Stimulated activated CD8-positive, alpha-beta memory T cell treated with anti-CD3 and anti-CD28 coated beads, Interleukin-15, amount 100 ng/mL, for 48 hours (primary cell): ENCODE results near the gene EIF4EBP2.

Source experiments
- DNase-seq, 2 donors: peaks; one replicate each; pipeline ENCODE4 v3.0.0-alpha.2; 2020; ENCODE audit warnings: low read depth in 2 of 2

Gene EIF4EBP2

DNA sequence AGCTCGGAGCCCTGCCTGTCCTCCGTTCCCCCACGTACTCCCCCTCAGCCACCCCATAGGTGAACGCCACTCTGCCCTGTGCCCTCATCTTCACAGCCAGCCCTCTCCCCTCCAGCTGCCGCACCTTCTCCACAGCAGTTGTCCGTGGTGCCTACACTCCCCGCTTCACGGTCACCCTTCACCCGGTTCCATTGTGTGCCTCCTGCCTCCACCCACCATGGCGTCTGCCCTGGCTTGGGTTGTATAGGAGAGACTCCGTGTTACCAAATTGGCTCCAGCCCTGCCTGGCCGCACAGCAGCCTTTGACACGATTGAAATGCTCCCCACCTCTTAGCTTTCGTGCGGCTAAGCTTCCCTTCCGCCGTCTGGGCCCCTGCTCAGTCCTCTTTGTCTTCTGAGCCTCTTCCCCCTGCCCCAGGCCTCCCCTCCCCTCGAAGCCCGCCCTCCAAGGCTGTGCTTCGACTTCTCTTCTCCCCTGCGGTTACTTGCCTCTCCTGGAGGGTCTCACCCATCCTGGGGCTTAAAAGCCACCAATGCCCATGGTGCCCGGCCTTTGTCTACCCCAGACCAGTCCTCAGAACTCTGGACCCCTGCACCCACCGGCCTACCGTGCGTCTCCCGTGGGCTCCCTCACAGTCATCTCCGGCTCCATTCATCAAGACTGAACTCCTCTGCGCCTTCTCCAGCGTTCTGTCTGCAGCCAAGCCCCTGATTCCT, 56.0 kb downstream of the EIF4EBP2 start:
- no peak for DNase-seq

DNA sequence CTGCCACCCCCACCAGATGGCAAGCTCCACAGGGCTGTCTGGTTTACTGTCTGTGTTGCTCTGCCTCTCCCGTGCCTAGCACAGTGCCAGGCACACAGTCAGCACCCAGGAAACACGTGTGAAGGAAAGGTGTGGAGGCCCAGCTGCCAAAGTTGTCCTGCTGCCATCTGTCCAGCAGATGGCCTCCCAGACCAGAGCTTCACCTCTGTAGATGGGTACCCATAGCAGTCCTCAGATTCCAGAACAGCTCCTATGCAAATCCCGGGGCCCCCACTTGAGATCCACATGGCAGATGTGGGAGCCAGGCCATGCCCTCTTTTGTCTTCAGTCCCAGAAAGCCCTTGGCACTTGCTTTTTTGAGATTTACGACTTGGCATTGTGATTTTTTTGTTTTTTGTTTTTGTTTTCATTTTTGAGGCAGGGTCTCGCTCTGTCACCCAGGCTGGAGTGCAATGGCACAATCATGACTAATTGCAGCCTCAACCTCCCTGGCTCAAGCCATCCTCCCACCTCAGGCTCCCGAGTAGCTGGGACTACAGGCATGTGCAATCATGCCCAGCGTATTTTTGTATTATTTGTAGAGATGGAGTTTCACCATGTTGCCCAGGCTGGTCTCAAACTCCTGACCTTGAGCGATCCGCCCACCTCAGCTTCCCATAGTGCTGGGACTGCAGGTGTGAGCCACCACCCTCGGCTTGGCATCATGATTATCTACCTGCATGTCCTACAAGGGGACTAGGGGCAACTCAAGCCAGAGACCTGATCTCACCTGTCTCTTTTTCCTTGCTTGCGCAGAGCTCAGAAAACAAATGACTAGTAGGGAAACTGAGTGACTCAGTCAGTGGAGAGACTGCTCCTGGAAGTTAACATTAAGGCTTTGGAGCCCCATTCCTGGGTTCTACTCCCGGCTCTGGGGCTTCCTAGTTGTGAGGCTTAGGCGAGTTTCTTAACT, 57.7 kb downstream of the EIF4EBP2 start:
- DNase-seq: no peak

DNA sequence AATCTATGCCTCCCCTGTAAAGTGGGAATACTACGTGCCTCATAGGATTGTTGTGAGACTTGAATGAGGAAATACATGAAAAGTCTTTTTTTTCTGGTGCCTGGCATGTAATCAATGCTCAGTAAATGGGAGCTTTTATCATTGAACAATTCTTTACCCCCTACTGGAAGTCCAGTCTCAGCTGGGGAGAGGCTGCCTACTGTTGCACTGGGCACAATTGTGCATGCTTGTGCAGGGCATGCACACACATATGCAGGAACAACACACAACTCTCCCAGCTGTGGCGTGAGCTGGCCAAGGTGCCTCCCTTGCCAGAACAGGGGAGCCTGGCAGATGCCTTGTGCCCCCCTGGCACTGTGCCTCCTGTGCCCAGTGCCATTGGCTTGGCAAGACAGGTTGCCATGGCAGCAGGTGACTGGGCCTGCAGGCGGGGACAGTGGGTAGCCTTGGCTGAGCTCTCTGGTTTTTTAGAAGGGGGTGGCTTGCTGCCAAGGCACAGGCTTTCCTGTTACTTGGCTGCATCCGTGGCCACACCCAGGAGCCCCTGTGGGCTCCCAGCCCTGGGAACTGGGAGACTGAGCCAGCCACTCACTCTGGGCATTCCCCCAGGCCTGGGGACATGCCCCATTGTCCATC, 58.5 kb downstream of the EIF4EBP2 start:
- no peak for DNase-seq

- no peak for DNase-seq
Observed at GRCh38 chr10:70465278-70465677, 61.3 kb downstream of the EIF4EBP2 start.

DNA sequence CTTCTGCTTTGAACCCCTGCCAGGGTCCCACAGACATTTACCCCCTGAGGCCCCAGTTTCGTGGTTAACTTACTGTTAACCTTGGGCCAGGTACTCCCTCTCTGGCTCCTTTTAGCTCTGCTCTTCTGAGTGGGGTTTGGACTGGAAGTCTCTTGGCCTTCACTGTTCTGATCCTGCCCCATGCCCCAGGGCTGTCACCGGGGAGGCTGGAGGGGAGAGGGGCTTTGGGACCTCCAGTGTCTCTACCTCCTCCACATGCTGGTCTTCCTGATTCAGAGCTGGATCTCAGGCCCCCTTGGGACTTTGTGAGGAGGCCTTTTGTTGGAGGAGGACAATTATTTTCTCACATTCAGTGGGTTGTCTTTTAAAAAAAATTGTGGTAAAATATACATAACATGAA, 61.9 kb downstream of the EIF4EBP2 start:
- no peak for DNase-seq

- DNase-seq: no peak
Observed at GRCh38 chr10:70466951-70467350, 63.0 kb downstream of the EIF4EBP2 start.

- no peak for DNase-seq
Observed at GRCh38 chr10:70472799-70473454, 69.0 kb downstream of the EIF4EBP2 start.

GRCh38 chr10:70474780-70475179, 70.8 kb downstream of the EIF4EBP2 start:
- no peak for DNase-seq

- DNase-seq: no peak
Observed at GRCh38 chr10:70475661-70476060, 71.7 kb downstream of the EIF4EBP2 start.

- DNase-seq: no peak
Observed at GRCh38 chr10:70476249-70477035, 72.5 kb downstream of the EIF4EBP2 start.

GRCh38 chr10:70477661-70478162, 73.8 kb downstream of the EIF4EBP2 start:
- peak; percentile 57 to 61 for DNase-seq
